ENCODE measurements around the gene ATXN1. TPM values are rescaled to one million over a fixed set of nuclear protein-coding genes. Genes with fewer than 3 reads are reported as not detected.

ATXN1 gene
- total and polyA plus RNA-seq, 7 experiments from 2014 or later = 1.5 to 82.7 (median 42.4) TPM

DNA sequence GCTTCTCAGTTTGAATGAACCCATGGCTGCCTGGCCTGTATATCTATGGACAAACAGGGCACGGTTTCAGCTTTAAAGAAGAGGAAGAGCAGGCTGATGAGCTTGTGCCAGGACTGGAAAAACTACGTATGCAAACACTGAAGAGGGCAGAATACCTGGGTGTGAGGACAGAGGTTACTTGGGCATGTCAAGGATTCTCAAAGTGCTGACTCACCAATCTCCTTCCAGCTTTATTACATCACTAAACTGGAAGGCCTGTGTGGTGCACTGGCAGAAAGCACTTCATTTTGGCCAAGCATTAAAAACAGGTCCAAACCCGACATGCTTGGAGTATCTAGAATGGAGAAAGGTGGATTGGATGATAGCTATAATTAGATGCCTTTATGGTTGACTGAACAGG, 427.7 kb downstream of the ATXN1 start:
- H3K9me3 ChIP-seq (ENCODE audit: control insufficient read depth in 2 of 3, low read length in 3 of 3) = no peaks in the 10 kb centered on the region
- peaks cover 0 to 8% (median 0%) of the 10 kb centered on the region in 7 donors for H3K4me1 Mint-ChIP-seq
- DNase-seq (no peak), ATAC-seq (no peak)
- ChIA-PET POLR2A (interaction anchor here (1.2 kb wide), 1 partner anchor 671 kb away, joined by 3 read pairs; no protein-coding TSS in a partner anchor), CTCF (interaction anchor here (0.7 to 4.7 kb wide), 9 partner anchors 10 to 438 kb away, joined by 3 to 35 read pairs (median 4); no protein-coding TSS in a partner anchor)
- peaks cover 12 to 13% of the 10 kb centered on the region in 2 donors for H3K4me1 ChIP-seq (ENCODE audit: control insufficient read depth in 2 of 2, insufficient read depth in 2 of 2, low read length in 2 of 2)
- no peaks in the 10 kb centered on the region for H3K27me3 Mint-ChIP-seq
- H3K9me3 Mint-ChIP-seq = no peaks in the 10 kb centered on the region
- intact Hi-C loops (cut with micrococcal nuclease) = loop anchor here (2.0 to 10.0 kb wide), 5 partner anchors 71 to 1251 kb away; no protein-coding TSS in a partner anchor
- no peak overlapping the region for H3K27ac ChIP-seq (ENCODE audit: low read depth, low read length)
- H3K4me3 ChIP-seq (ENCODE audit: low read length) = no peak overlapping the region
- no peak overlapping the region for H3K4me3 Mint-ChIP-seq
- no peaks in the 10 kb centered on the region for H3K36me3 ChIP-seq (ENCODE audit: control insufficient read depth in 2 of 3, insufficient read depth in 3 of 3, low read length in 3 of 3)
- H3K36me3 Mint-ChIP-seq = peaks cover 0 to 9% (median 4%) of the 10 kb centered on the region in 5 donors
- no peaks in the 10 kb centered on the region for H3K27me3 ChIP-seq (ENCODE audit: control insufficient read depth in 2 of 2, insufficient read depth in 2 of 2, low read length in 2 of 2)
- H3K27ac Mint-ChIP-seq = no peak overlapping the region

DNA sequence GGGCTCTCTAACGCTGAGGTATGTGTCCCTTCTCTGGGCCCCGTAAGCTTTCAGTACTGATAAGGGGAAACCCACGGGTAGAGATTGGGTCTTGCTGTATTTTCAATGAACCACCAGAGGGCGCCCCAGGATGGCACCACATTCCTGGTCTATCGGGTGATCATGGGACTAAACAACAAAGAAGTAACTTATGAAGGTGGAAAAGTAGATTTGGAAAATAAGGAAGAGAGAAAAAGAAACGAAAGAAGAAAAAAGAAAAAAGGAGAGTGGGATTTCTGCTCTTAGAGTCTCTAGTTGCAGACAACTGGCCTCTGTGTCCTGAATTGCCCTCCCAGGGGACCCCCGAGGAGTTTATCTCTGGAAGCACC, 429.1 kb downstream of the ATXN1 start:
- Mint-ChIP-seq H3K27ac (no peak overlapping the region), H3K4me1 (peaks cover 0 to 6% (median 0%) of the 10 kb centered on the region in 7 donors), H3K36me3 (peaks cover 0 to 9% (median 6%) of the 10 kb centered on the region in 5 donors), H3K9me3 (no peaks in the 10 kb centered on the region), H3K27me3 (no peaks in the 10 kb centered on the region), H3K4me3 (no peak overlapping the region)
- Histone ChIP-seq H3K27me3 (ENCODE audit: control insufficient read depth in 2 of 2, insufficient read depth in 2 of 2, low read length in 2 of 2) (no peaks in the 10 kb centered on the region), H3K9me3 (ENCODE audit: control insufficient read depth in 2 of 3, low read length in 3 of 3) (no peaks in the 10 kb centered on the region), H3K4me3 (ENCODE audit: low read length) (peak overlapping the region; percentile 19), H3K36me3 (ENCODE audit: control insufficient read depth in 2 of 3, insufficient read depth in 3 of 3, low read length in 3 of 3) (peaks cover 0 to under 1% (median 0%) of the 10 kb centered on the region in 3 experiments), H3K4me1 (ENCODE audit: control insufficient read depth in 2 of 2, insufficient read depth in 2 of 2, low read length in 2 of 2) (peaks cover 12 to 13% of the 10 kb centered on the region in 2 donors), H3K27ac (ENCODE audit: low read depth, low read length) (peak overlapping the region; percentile 32)
- ChIA-PET CTCF (interaction anchor here (0.6 to 4.7 kb wide), 20 partner anchors 8 to 487 kb away, joined by 3 to 35 read pairs (median 3); no protein-coding TSS in a partner anchor), POLR2A (interaction anchor here (0.7 to 1.4 kb wide), 4 partner anchors 10 to 427 kb away, joined by 3 to 5 read pairs (median 4); no protein-coding TSS in a partner anchor)
- ATAC-seq = peak; percentile 96
- peak; percentile 51 to 80 (median 73) for DNase-seq
- intact Hi-C loops (cut with micrococcal nuclease) = loop anchor here (1.0 to 10.0 kb wide), 14 partner anchors 16 to 1253 kb away; partner anchors contain the start of gene ATXN1 (in 1 of the 2)

GRCh38 chr6:16331384-16332174, 429.7 kb downstream of the ATXN1 start:
- Mint-ChIP-seq H3K4me1 (peaks cover 0 to 6% (median 0%) of the 10 kb centered on the region in 7 donors), H3K36me3 (peaks cover 0 to 12% (median 7%) of the 10 kb centered on the region in 5 donors), H3K9me3 (no peaks in the 10 kb centered on the region), H3K27me3 (no peaks in the 10 kb centered on the region), H3K4me3 (no peak overlapping the region), H3K27ac (no peak overlapping the region)
- no peaks in the 10 kb centered on the region for H3K9me3 ChIP-seq (ENCODE audit: control insufficient read depth in 2 of 3, low read length in 3 of 3)
- ChIA-PET CTCF (interaction anchor here (0.6 to 4.7 kb wide), 18 partner anchors 9 to 487 kb away, joined by 3 to 35 read pairs (median 3); no protein-coding TSS in a partner anchor), POLR2A (interaction anchor here (0.6 to 1.4 kb wide), 5 partner anchors 9 to 428 kb away, joined by 3 to 5 read pairs (median 4); no protein-coding TSS in a partner anchor)
- intact Hi-C loops (cut with micrococcal nuclease) = loop anchor here (1.0 to 10.0 kb wide), 15 partner anchors 11 to 1253 kb away; partner anchors contain the start of gene ATXN1 (in 1 of the 2)
- ATAC-seq = peak; percentile 79
- H3K27ac ChIP-seq (ENCODE audit: low read depth, low read length) = peak overlapping the region; percentile 32
- H3K27me3 ChIP-seq (ENCODE audit: control insufficient read depth in 2 of 2, insufficient read depth in 2 of 2, low read length in 2 of 2) = no peaks in the 10 kb centered on the region
- DNase-seq = peak; percentile 31 to 62 (median 55)
- H3K36me3 ChIP-seq (ENCODE audit: control insufficient read depth in 2 of 3, insufficient read depth in 3 of 3, low read length in 3 of 3) = peaks cover 0 to 7% (median 0%) of the 10 kb centered on the region in 3 experiments
- H3K4me1 ChIP-seq (ENCODE audit: control insufficient read depth in 2 of 2, insufficient read depth in 2 of 2, low read length in 2 of 2) = peaks cover 12 to 13% of the 10 kb centered on the region in 2 donors
- peak overlapping the region; percentile 19 for H3K4me3 ChIP-seq (ENCODE audit: low read length)

GRCh38 chr6:16329233-16329632, 432.0 kb downstream of the ATXN1 start:
- no peaks in the 10 kb centered on the region for H3K9me3 ChIP-seq (ENCODE audit: control insufficient read depth in 2 of 3, low read length in 3 of 3)
- Mint-ChIP-seq H3K36me3 (peaks cover 0 to 22% (median 14%) of the 10 kb centered on the region in 5 donors), H3K27ac (peak overlapping the region in 1 of 9 donors; percentile 29), H3K4me1 (peaks cover 0 to 17% (median 12%) of the 10 kb centered on the region in 7 donors), H3K27me3 (no peaks in the 10 kb centered on the region), H3K9me3 (no peaks in the 10 kb centered on the region), H3K4me3 (no peak overlapping the region)
- no peak overlapping the region for H3K27ac ChIP-seq (ENCODE audit: low read depth, low read length)
- intact Hi-C loops (cut with micrococcal nuclease) = no loop called here
- peaks cover 13 to 14% of the 10 kb centered on the region in 2 donors for H3K4me1 ChIP-seq (ENCODE audit: control insufficient read depth in 2 of 2, insufficient read depth in 2 of 2, low read length in 2 of 2)
- ChIA-PET CTCF (no interaction called here), POLR2A (no interaction called here)
- H3K4me3 ChIP-seq (ENCODE audit: low read length) = no peak overlapping the region
- no peak for DNase-seq
- no peaks in the 10 kb centered on the region for H3K27me3 ChIP-seq (ENCODE audit: control insufficient read depth in 2 of 2, insufficient read depth in 2 of 2, low read length in 2 of 2)
- H3K36me3 ChIP-seq (ENCODE audit: control insufficient read depth in 2 of 3, insufficient read depth in 3 of 3, low read length in 3 of 3) = peaks cover 0 to 10% (median 0%) of the 10 kb centered on the region in 3 experiments
- no peak for ATAC-seq

DNA sequence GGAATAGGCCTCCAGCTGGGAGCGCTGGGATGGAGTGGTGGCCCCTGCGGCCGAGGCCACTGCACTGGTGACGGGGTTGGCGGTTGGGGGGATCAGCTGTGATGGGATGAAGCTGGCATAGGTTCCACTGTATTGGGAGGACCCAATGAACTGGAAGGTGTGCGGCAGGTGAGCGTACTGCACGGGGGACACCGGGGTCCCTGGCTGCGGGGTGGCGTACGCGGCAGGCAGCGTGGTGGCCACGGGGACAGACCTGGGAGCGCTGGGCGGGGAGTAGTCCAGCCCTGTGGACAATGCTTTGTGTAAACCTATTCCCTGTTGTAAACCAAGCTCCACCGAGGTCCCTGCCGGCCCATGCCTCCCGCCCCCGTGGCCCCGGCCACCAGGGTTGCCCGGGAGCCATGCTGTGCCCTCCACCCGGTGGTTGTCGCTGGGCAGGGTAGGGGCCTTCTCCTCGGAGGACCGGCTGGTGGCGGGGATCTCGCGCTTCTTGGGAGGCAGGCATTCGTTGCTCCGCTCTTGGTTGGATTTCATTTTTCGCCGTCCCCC, 433.4 kb downstream of the ATXN1 start:
- no peaks in the 10 kb centered on the region for H3K9me3 Mint-ChIP-seq
- CTCF ChIA-PET = interaction anchor here (1.0 kb wide), 1 partner anchor 8 kb away, joined by 3 read pairs; no protein-coding TSS in a partner anchor
- Histone ChIP-seq H3K9me3 (ENCODE audit: control insufficient read depth in 2 of 3, low read length in 3 of 3) (no peaks in the 10 kb centered on the region), H3K27ac (ENCODE audit: low read depth, low read length) (no peak overlapping the region), H3K36me3 (ENCODE audit: control insufficient read depth in 2 of 3, insufficient read depth in 3 of 3, low read length in 3 of 3) (peaks cover 0 to 10% (median 0%) of the 10 kb centered on the region in 3 experiments), H3K27me3 (ENCODE audit: control insufficient read depth in 2 of 2, insufficient read depth in 2 of 2, low read length in 2 of 2) (no peaks in the 10 kb centered on the region), H3K4me1 (ENCODE audit: control insufficient read depth in 2 of 2, insufficient read depth in 2 of 2, low read length in 2 of 2) (peaks cover 26 to 28% of the 10 kb centered on the region in 2 donors), H3K4me3 (ENCODE audit: low read length) (no peak overlapping the region)
- H3K27me3 Mint-ChIP-seq = no peaks in the 10 kb centered on the region
- H3K4me1 Mint-ChIP-seq = peaks cover 4 to 28% (median 20%) of the 10 kb centered on the region in 7 donors
- intact Hi-C loops (cut with micrococcal nuclease) = no loop called here
- POLR2A ChIA-PET = interaction anchor here (1.5 kb wide), 1 partner anchor 9 kb away, joined by 6 read pairs; no protein-coding TSS in a partner anchor
- no peak for ATAC-seq
- no peak overlapping the region for H3K4me3 Mint-ChIP-seq
- no peak for DNase-seq
- H3K27ac Mint-ChIP-seq = peak overlapping the region in 1 of 9 donors; percentile 61
- peaks cover 0 to 24% (median 14%) of the 10 kb centered on the region in 5 donors for H3K36me3 Mint-ChIP-seq

DNA sequence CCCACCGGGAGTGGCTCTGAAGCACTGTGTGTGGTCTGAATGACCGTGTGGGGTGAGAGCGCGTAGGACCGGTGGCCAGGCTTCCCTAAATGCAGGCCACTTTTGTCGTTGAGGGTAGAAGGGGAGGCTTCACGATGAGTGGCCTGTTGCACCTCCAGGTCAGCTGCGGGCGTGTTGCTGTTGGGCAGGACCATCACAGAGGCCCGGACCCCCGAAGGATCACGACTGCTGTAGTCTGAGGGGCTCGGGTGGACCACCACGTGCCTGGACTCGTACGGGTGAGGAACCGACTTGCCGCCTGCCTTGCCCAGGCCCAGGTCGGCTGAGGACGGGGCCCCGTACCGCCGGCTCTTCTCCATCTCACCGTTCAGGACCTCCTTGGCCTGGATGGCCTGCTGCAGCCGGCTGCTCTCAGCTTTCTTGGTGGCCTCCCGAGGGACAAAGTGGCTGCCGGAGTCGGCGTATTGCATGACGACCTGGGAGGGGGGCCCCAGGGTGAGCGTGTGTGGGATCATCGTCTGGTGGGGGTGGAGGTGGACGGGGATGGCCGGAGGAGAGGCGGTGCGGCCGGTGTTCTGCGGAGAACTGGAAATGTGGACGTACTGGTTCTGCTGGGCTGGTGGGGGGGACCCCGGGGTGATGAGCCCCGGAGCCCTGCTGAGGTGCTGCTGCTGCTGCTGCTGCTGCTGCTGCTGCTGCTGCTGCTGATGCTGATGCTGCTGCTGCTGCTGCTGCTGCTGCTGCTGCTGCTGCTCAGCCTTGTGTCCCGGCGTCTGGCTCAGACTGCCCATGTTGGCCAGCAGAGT, 434.1 kb downstream of the ATXN1 start:
- H3K36me3 ChIP-seq (ENCODE audit: control insufficient read depth in 2 of 3, insufficient read depth in 3 of 3, low read length in 3 of 3) = peaks cover 0 to 10% (median 0%) of the 10 kb centered on the region in 3 experiments
- no peaks in the 10 kb centered on the region for H3K27me3 ChIP-seq (ENCODE audit: control insufficient read depth in 2 of 2, insufficient read depth in 2 of 2, low read length in 2 of 2)
- no peak overlapping the region for H3K4me3 ChIP-seq (ENCODE audit: low read length)
- no peak overlapping the region for H3K27ac ChIP-seq (ENCODE audit: low read depth, low read length)
- DNase-seq = no peak
- Mint-ChIP-seq H3K36me3 (peaks cover 0 to 25% (median 14%) of the 10 kb centered on the region in 5 donors), H3K9me3 (no peaks in the 10 kb centered on the region), H3K27ac (no peak overlapping the region), H3K4me1 (peaks cover 11 to 35% (median 27%) of the 10 kb centered on the region in 7 donors), H3K27me3 (no peaks in the 10 kb centered on the region), H3K4me3 (no peak overlapping the region)
- ChIA-PET POLR2A (interaction anchor here (1.5 kb wide), 1 partner anchor 8 kb away, joined by 6 read pairs; no protein-coding TSS in a partner anchor), CTCF (no interaction called here)
- intact Hi-C loops (cut with micrococcal nuclease) = no loop called here
- H3K4me1 ChIP-seq (ENCODE audit: control insufficient read depth in 2 of 2, insufficient read depth in 2 of 2, low read length in 2 of 2) = peaks cover 29 to 31% of the 10 kb centered on the region in 2 donors
- no peak for ATAC-seq
- H3K9me3 ChIP-seq (ENCODE audit: control insufficient read depth in 2 of 3, low read length in 3 of 3) = no peaks in the 10 kb centered on the region
